H1 (cell line): Measurements from ENCODE around the gene MILR1. TPM values are rescaled to one million over a fixed set of nuclear protein-coding genes. Genes with fewer than 3 reads are reported as not detected.

Experiments
- CTCF ChIA-PET: fragments of 300-600 bp; sonication (Branson Sonifier 250); formaldehyde crosslinking; loops from one replicate; lab custom pipeline; 2021; ENCODE audit not compliant: partially characterized antibody; lab: Charles Lee
- POLR2A ChIA-PET: fragments of 300-600 bp; sonication (Branson Sonifier 250); formaldehyde crosslinking; loops from one replicate; lab custom pipeline; 2021; ENCODE audit warnings: inconsistent platforms; ENCODE audit not compliant: partially characterized antibody; lab: Charles Lee
- DNase-seq, 2 experiments: peaks; one replicate each; pipeline versions ENCODE4 v3.0.0 to v3.0.0-alpha.2; 2010 to 2022; ENCODE audit warnings: low spot score in 2 of 2, low read depth in 1 of 2, mixed read lengths in 1 of 2
- FAIRE-seq: peaks from 2 replicates; lab custom pipeline; 2011; peaks lifted over from hg19 to GRCh38; lab: Jason Lieb, UNC
- H2AFZ ChIP-seq: 2 replicates; pipeline ENCODE4 v1.8.1; 2012; ENCODE audit warnings: low read length, inconsistent platforms
- H2AK5ac ChIP-seq: 2 replicates; pipeline ENCODE4 v1.6.1; 2013; ENCODE audit warnings: low read depth, low read length
- H2BK120ac ChIP-seq: replicated peaks from 2 replicates; pipeline ENCODE3; 2013; ENCODE audit warnings: low read depth, low read length, inconsistent platforms
- H2BK12ac ChIP-seq: 2 replicates; pipeline ENCODE4 v1.6.1; 2013; ENCODE audit warnings: low read depth, low read length
- H2BK15ac ChIP-seq: 2 replicates; pipeline ENCODE4 v1.6.1; 2013; ENCODE audit warnings: low read length
- H2BK20ac ChIP-seq: 2 replicates; pipeline ENCODE4 v1.6.1; 2013; ENCODE audit warnings: low read length
- H2BK5ac ChIP-seq: 2 replicates; pipeline ENCODE4 v1.6.1; 2013; ENCODE audit warnings: low read depth, low read length
- H3K14ac ChIP-seq: 2 replicates; pipeline ENCODE4 v1.6.1; 2013; ENCODE audit warnings: inconsistent platforms; ENCODE audit not compliant: insufficient read length
- H3K18ac ChIP-seq: 2 replicates; pipeline ENCODE4 v1.6.1; 2013; ENCODE audit warnings: low read length; ENCODE audit errors: extremely low read depth
- H3K23ac ChIP-seq: 2 replicates; pipeline ENCODE4 v1.6.1; 2013; ENCODE audit warnings: inconsistent platforms; ENCODE audit not compliant: insufficient read length
- H3K23me2 ChIP-seq: 2 replicates; pipeline ENCODE4 v1.6.1; 2013; ENCODE audit warnings: low read depth, low read length
- H3K27ac ChIP-seq: 2 replicates; pipeline ENCODE4 v1.6.1; 2011; ENCODE audit warnings: low read depth, low read length, inconsistent platforms
- H3K27me3 ChIP-seq, 4 experiments: replicated peaks in 1 of 4; 1 replicate in 1 of 4; 2 replicates in 3 of 4; pipeline versions ENCODE4 v1.6.1 to v1.8.1; 2011 to 2013; ENCODE audit warnings: low read length in 3 of 4, mild to moderate bottlenecking in 3 of 4, inconsistent platforms in 2 of 4, mixed read lengths in 2 of 4, moderate library complexity in 1 of 4; ENCODE audit not compliant: control insufficient read depth in 3 of 4, insufficient read depth in 3 of 4; ENCODE audit errors: extremely low read depth in 1 of 4
- H3K36me3 ChIP-seq, 4 experiments: 2 replicates each; pipeline versions ENCODE4 v1.6.1 to v1.8.1; 2011 to 2013; ENCODE audit warnings: mild to moderate bottlenecking in 4 of 4, low read length in 3 of 4, moderate library complexity in 2 of 4, control low read depth in 1 of 4, inconsistent platforms in 1 of 4; ENCODE audit not compliant: insufficient read depth in 4 of 4, control insufficient read depth in 2 of 4
- H3K4ac ChIP-seq: replicated peaks from 2 replicates; pipeline ENCODE3; 2013; ENCODE audit warnings: low read length, low read depth, mixed read lengths, inconsistent platforms; ENCODE audit not compliant: insufficient read length
- H3K4me1 ChIP-seq, 4 experiments: replicated peaks in 1 of 4; 1 replicate in 1 of 4; 2 replicates in 3 of 4; pipeline versions ENCODE4 v1.6.1 to v1.8.1; 2011 to 2013; ENCODE audit warnings: low read length in 3 of 4, inconsistent platforms in 2 of 4, mixed read lengths in 1 of 4; ENCODE audit not compliant: insufficient read depth in 4 of 4, control insufficient read depth in 3 of 4
- H3K4me2 ChIP-seq, 2 experiments: 2 replicates each; pipeline versions ENCODE4 v1.6.1 to v1.8.1; 2011 to 2013; ENCODE audit warnings: low read depth in 2 of 2, low read length in 2 of 2, control low read depth in 1 of 2, inconsistent platforms in 1 of 2, mild to moderate bottlenecking in 1 of 2; ENCODE audit not compliant: insufficient read depth in 1 of 2
- H3K4me3 ChIP-seq, 4 experiments: fragments of 200-600, 300-600 bp in 1 of 4; sonication (generic), shearing (Covaris generic), sonication (Bioruptor Twin) in 1 of 4; 2 replicates each; pipeline versions ENCODE4 v1.5.1 to v1.8.1; 2011 to 2016; ENCODE audit warnings: low read length in 4 of 4, low read depth in 3 of 4, control low read depth in 2 of 4, inconsistent platforms in 2 of 4, mild to moderate bottlenecking in 2 of 4, mixed read lengths in 1 of 4, moderate library complexity in 1 of 4; ENCODE audit not compliant: insufficient read depth in 2 of 4; ENCODE audit errors: extremely low read depth in 1 of 4
- H3K56ac ChIP-seq: replicated peaks from 2 replicates; pipeline ENCODE3; 2013; ENCODE audit warnings: low read depth, mild to moderate bottlenecking, mixed read lengths, low read length, inconsistent platforms; ENCODE audit not compliant: insufficient read length
- H3K79me1 ChIP-seq: 2 replicates; pipeline ENCODE4 v1.6.1; 2013; ENCODE audit warnings: low read depth, low read length, control low read depth
- H3K79me2 ChIP-seq, 2 experiments: 2 replicates each; pipeline versions ENCODE4 v1.6.1 to v1.8.1; 2012 to 2013; ENCODE audit warnings: low read length in 2 of 2, mild to moderate bottlenecking in 2 of 2, inconsistent platforms in 1 of 2; ENCODE audit not compliant: insufficient read depth in 2 of 2, control insufficient read depth in 1 of 2
- H3K9ac ChIP-seq, 4 experiments: replicated peaks in 1 of 4; 1 replicate in 1 of 4; 2 replicates in 3 of 4; pipeline versions ENCODE4 v1.6.1 to v1.8.1; 2011 to 2013; ENCODE audit warnings: low read depth in 3 of 4, low read length in 3 of 4, control low read depth in 2 of 4, mild to moderate bottlenecking in 2 of 4, moderate library complexity in 2 of 4, inconsistent platforms in 1 of 4; ENCODE audit errors: extremely low read depth in 1 of 4
- H3K9me3 ChIP-seq, 2 experiments: 2 replicates each; pipeline versions ENCODE4 v1.6.1 to v1.8.1; 2012 to 2013; ENCODE audit warnings: mild to moderate bottlenecking in 2 of 2, moderate library complexity in 2 of 2, control low read depth in 1 of 2, inconsistent platforms in 1 of 2, low read depth in 1 of 2, low read length in 1 of 2, mixed read lengths in 1 of 2; ENCODE audit not compliant: insufficient read depth in 2 of 2
- H4K20me1 ChIP-seq, 2 experiments: replicated peaks in 1 of 2; 2 replicates each; pipeline versions ENCODE3 to v1.8.1; 2011 to 2013; ENCODE audit warnings: inconsistent platforms in 2 of 2, low read length in 2 of 2, mild to moderate bottlenecking in 1 of 2; ENCODE audit not compliant: insufficient read depth in 2 of 2, control insufficient read depth in 1 of 2
- H4K5ac ChIP-seq: 2 replicates; pipeline ENCODE4 v1.6.1; 2013; ENCODE audit warnings: low read length, low read depth, mixed read lengths, inconsistent platforms; ENCODE audit not compliant: insufficient read length
- H4K8ac ChIP-seq: 2 replicates; pipeline ENCODE4 v1.8.0; 2013; ENCODE audit warnings: mild to moderate bottlenecking, moderate library complexity, low read length, inconsistent platforms; ENCODE audit not compliant: insufficient read depth; ENCODE audit errors: extremely low read depth
- H4K91ac ChIP-seq: replicated peaks from 2 replicates; pipeline ENCODE3; 2013; ENCODE audit warnings: low read length, mixed read lengths, inconsistent platforms; ENCODE audit not compliant: insufficient read length
- BACH1 ChIP-seq: IDR thresholded peaks from 2 replicates; pipeline ENCODE4 v1.6.1; 2012; ENCODE audit warnings: low read length, improper control_type of control experiment
- MAFK ChIP-seq: IDR thresholded peaks from 2 replicates; pipeline ENCODE4 v1.6.1; 2012; ENCODE audit warnings: low read depth, mild to moderate bottlenecking, improper control_type of control experiment, low read length
- RBBP5 ChIP-seq: IDR thresholded peaks from 2 replicates; pipeline ENCODE4 v1.7.1; 2012; ENCODE audit warnings: low read depth, mild to moderate bottlenecking, inconsistent platforms, low read length, moderate library complexity, borderline replicate concordance
- SUZ12 ChIP-seq: fragments of 200-600 bp; sonication (generic); IDR thresholded peaks from 2 replicates; pipeline ENCODE4 v1.6.1; 2012; ENCODE audit warnings: mild to moderate bottlenecking, inconsistent platforms, low read length, moderate library complexity, mixed read lengths
- WGBS, 2 experiments: shearing (Covaris generic) in 1 of 2; methylation state at CpG; one replicate each; pipeline versions ENCODE4 v1.1.6 to v1.1.7; 2013 to 2015; ENCODE audit warnings: low lambda C conversion rate in 2 of 2, mixed read lengths in 2 of 2, inconsistent platforms in 1 of 2, low coverage in 1 of 2, missing lambda C conversion rate in 1 of 2; ENCODE audit not compliant: insufficient replicate concordance in 2 of 2, insufficient coverage in 1 of 2, insufficient read length in 1 of 2; ENCODE audit errors: extremely low coverage in 1 of 2, missing lambda C conversion rate in 1 of 2; 5-methylcytosine and 5-hydroxymethylcytosine counted together
- polyA plus RNA-seq, 7 experiments: library from polyadenylated mRNA; depleted of rRNA in 3 of 7; stranded (reverse) in 5 of 7; unstranded in 2 of 7; fragments of >200 nt in 5 of 7; fragments of 200-250 nt in 2 of 7; gene quantifications; 1 replicate in 5 of 7; 2 replicates in 1 of 7; 4 replicates in 1 of 7; pipeline versions ENCODE4 v1.2.1 to v1.2.3, GENCODE V29; 2011 to 2013; ENCODE audit warnings: missing spikeins in 2 of 7, mixed read lengths in 2 of 7
- total RNA-seq: library from RNA; stranded (reverse); fragmentation: NEBNext Ultra II Directional; extraction: Animal tissue kit (Norgen Biotek cat#: 25700); gene quantifications from 2 replicates; pipeline ENCODE4 v1.2.1, GENCODE V29; 2021

MILR1 gene
- total and polyA plus RNA-seq, 2 of the 8 experiments (the other 6 are each of a cell fraction or from before 2014, with no cell fraction given): not detected

DNA sequence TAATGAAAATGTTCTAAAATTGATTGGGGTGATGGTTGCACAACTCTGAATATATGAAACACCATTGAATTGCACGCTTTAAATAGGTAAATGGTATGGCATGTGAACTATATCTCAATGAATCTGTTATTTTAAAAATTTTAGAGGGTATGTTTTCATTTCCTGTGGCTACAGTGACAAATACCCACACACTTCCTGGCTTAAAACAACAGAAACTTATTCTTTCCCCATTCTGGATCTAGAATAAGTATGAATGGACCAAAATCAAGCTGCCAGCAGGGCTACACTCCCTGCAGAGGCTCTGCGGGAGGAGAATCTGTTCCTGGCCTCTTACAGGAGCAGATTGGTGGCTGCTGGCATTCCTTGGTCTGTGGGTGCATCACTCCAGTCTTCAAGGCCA, 47.0 kb upstream of the MILR1 start:
- Histone ChIP-seq H4K5ac (no peak overlapping the region), H3K4me2 (no peak overlapping the region), H3K23ac (no peak overlapping the region), H3K27me3 (no peaks in the 10 kb centered on the region; a peak in 2 of 7 replicates), H3K79me1 (no peaks in the 10 kb centered on the region), H3K9me3 (no peaks in the 10 kb centered on the region), H3K27ac (no peak overlapping the region), H3K4me1 (0 out of 7 replicates have a peak, but pooled peaks cover 0 to 2% (median 0%) of the 10 kb centered on the region in 4 experiments), H2BK120ac (no peak overlapping the region), H3K18ac (no peak overlapping the region), H3K36me3 (no peaks in the 10 kb centered on the region), H3K14ac (no peak overlapping the region), H3K4me3 (no peak overlapping the region), H4K20me1 (no peaks in the 10 kb centered on the region), H3K9ac (no peak overlapping the region), H2BK5ac (no peak overlapping the region), H4K8ac (no peak overlapping the region), H2BK15ac (no peak overlapping the region), H2BK20ac (no peak overlapping the region), H2BK12ac (no peak overlapping the region), H3K79me2 (no peaks in the 10 kb centered on the region)
- DNase-seq (no peak), FAIRE-seq (no peak)
- POLR2A ChIA-PET: interaction anchor here (1.3 kb wide), 1 partner anchor 10 kb away, joined by 3 read pairs; no protein-coding TSS in a partner anchor
- WGBS, 2 experiments: 92% methylated on average over 2 of the region's 2 CpGs; no CpG with 5 or more reads in 1 of the 2 experiments
- CTCF ChIA-PET: interaction anchor here (0.8 to 2.4 kb wide), 3 partner anchors 11 to 18 kb away, joined by 3 to 9 read pairs (median 3); no protein-coding TSS in a partner anchor
- no peak for TF ChIP-seq BACH1
- TF ChIP-seq MAFK: no peak
- TF ChIP-seq RBBP5: no peak
- no peak for TF ChIP-seq SUZ12
- TF ChIP-seq, all 59 proteins: peak for 0
- H2AFZ ChIP-seq: no peak overlapping the region
- H3K23me2 ChIP-seq: no peaks in the 10 kb centered on the region
- H3K4ac ChIP-seq: no peak overlapping the region
- H2AK5ac ChIP-seq: no peak overlapping the region
- no peak overlapping the region for H3K56ac ChIP-seq
- H4K91ac ChIP-seq: no peak overlapping the region
